Keratinocyte (primary cell): ENCODE data around the gene SLC1A2. TPM values are rescaled to one million over a fixed set of nuclear protein-coding genes. Genes with fewer than 3 reads are reported as not detected.

ENCODE experiments used
- DNase-seq: peaks from one replicate; pipeline ENCODE4 v3.0.0-alpha.2; 2011; ENCODE audit warnings: low read depth, missing footprints, low spot score
- FAIRE-seq: peaks from 2 replicates; lab custom pipeline; 2011; peaks lifted over from hg19 to GRCh38; lab: Jason Lieb, UNC
- H2AFZ ChIP-seq: 2 replicates; pipeline ENCODE4 v1.6.0; 2012; ENCODE audit warnings: low read length, control low read depth, inconsistent platforms; ENCODE audit not compliant: control insufficient read depth
- H3K27ac ChIP-seq: 2 replicates; pipeline ENCODE4 v1.5.1; 2011; ENCODE audit warnings: low read length; ENCODE audit not compliant: control insufficient read depth, insufficient read depth
- H3K27me3 ChIP-seq: 3 replicates; pipeline ENCODE4 v1.6.0; 2011; ENCODE audit warnings: low read length; ENCODE audit not compliant: control insufficient read depth, insufficient read depth; ENCODE audit errors: extremely low read depth
- H3K36me3 ChIP-seq, 2 experiments: 2 replicates in 1 of 2; 3 replicates in 1 of 2; pipeline ENCODE4 v1.5.1; 2011; ENCODE audit warnings: low read length in 2 of 2, mild to moderate bottlenecking in 1 of 2; ENCODE audit not compliant: control insufficient read depth in 2 of 2, insufficient read depth in 2 of 2; ENCODE audit errors: extremely low read depth in 1 of 2
- H3K4me1 ChIP-seq: 3 replicates; pipeline ENCODE4 v1.5.1; 2011; ENCODE audit warnings: low read length; ENCODE audit not compliant: control insufficient read depth, insufficient read depth; ENCODE audit errors: extremely low read depth
- H3K4me2 ChIP-seq: 3 replicates; pipeline ENCODE4 v1.6.0; 2011; ENCODE audit warnings: low read depth, low read length; ENCODE audit not compliant: control insufficient read depth, insufficient read depth; ENCODE audit errors: extremely low read depth
- H3K4me3 ChIP-seq, 3 experiments: fragments of 200-600 bp in 1 of 3; sonication (generic) in 1 of 3; 2 replicates in 2 of 3; 3 replicates in 1 of 3; pipeline ENCODE4 v1.5.1; 2011 to 2016; ENCODE audit warnings: low read length in 3 of 3, mild to moderate bottlenecking in 3 of 3, control low read depth in 2 of 3, inconsistent platforms in 1 of 3, low read depth in 1 of 3, mixed read lengths in 1 of 3, mixed run types in 1 of 3, moderate library complexity in 1 of 3; ENCODE audit not compliant: control insufficient read depth in 2 of 3, insufficient read depth in 2 of 3; ENCODE audit errors: extremely low read depth in 1 of 3
- H3K79me2 ChIP-seq: 2 replicates; pipeline ENCODE4 v1.6.0; 2012; ENCODE audit warnings: low read length; ENCODE audit not compliant: control insufficient read depth, insufficient read depth
- H3K9ac ChIP-seq: 3 replicates; pipeline ENCODE4 v1.6.0; 2011; ENCODE audit warnings: low read length; ENCODE audit not compliant: control insufficient read depth, insufficient read depth; ENCODE audit errors: extremely low read depth
- H3K9me1 ChIP-seq: 3 replicates; pipeline ENCODE4 v1.6.0; 2011; ENCODE audit warnings: low read length; ENCODE audit not compliant: control insufficient read depth, insufficient read depth; ENCODE audit errors: extremely low read depth
- H3K9me3 ChIP-seq: 2 replicates; pipeline ENCODE4 v1.5.1; 2012; ENCODE audit warnings: low read depth, low read length; ENCODE audit not compliant: control insufficient read depth
- H4K20me1 ChIP-seq: 3 replicates; pipeline ENCODE4 v1.6.0; 2011; ENCODE audit warnings: low read length; ENCODE audit not compliant: control insufficient read depth, insufficient read depth; ENCODE audit errors: extremely low read depth
- EZH2 ChIP-seq: IDR thresholded peaks from one replicate; pipeline ENCODE4 v1.6.1; 2012; ENCODE audit warnings: inconsistent platforms, mild to moderate bottlenecking, low read length, moderate library complexity
- dilution Hi-C: fragments of 300-500 bp; cut with MboI; formaldehyde crosslinking; loops from one replicate; pipeline ENCODE4 v1.7.0; 2020; ENCODE audit warnings: low sequenced_read_pairs; ENCODE audit not compliant: extremely low pct_ligation_motif_present
- polyA plus RNA-seq, 5 experiments: library from polyadenylated mRNA; depleted of rRNA in 3 of 5; stranded (reverse) in 3 of 5; stranded (forward) in 1 of 5; unstranded in 1 of 5; fragments of >200 nt; gene quantifications; 1 replicate in 1 of 5; 2 replicates in 3 of 5; 3 replicates in 1 of 5; pipeline versions ENCODE4 v1.2.1 to v1.2.3, GENCODE V29; 2011 to 2012; ENCODE audit warnings: missing spikeins in 2 of 5, low read depth in 1 of 5, low replicate concordance in 1 of 5
- TF ChIP-seq, protein P1 (sequence below), 3 experiments: IDR thresholded peaks in 1 of 3; conservative IDR thresholded peaks in 1 of 3; optimal IDR thresholded peaks in 1 of 3; 2 replicates in 2 of 3; 3 replicates in 1 of 3; pipeline versions ENCODE3 to v1.5.1; 2011; ENCODE audit warnings: low read length in 3 of 3, mild to moderate bottlenecking in 3 of 3, moderate library complexity in 2 of 3, control low read depth in 1 of 3, inconsistent platforms in 1 of 3; ENCODE audit not compliant: insufficient read depth in 2 of 3; ENCODE audit errors: extremely low read depth in 1 of 3

The SLC1A2 gene
- polyA plus RNA-seq, 1 donor (not counting 4 experiments of a cell fraction or from before 2014, with no cell fraction given): under 0.01 TPM

DNA sequence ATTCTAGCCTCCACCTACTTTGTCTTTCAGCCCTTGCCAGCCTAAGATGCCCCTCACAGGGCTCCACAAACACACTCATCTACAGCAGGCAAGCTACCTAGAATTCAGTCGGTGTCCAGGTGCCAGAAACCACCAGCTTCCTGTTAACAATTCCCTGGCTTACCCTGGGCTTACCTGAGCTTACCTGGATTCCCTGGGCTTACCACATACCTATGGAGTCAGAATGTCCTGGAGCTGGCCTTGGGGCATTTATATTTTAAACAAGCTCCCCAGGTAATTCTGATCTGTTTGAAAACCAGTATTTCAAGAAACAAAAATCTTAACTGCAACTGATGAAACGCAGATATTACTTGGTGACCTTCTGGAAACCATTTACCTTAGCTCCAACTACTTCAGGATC lies 123.6 kb downstream of the SLC1A2 start:
- H2AFZ ChIP-seq: no peak overlapping the region

DNA sequence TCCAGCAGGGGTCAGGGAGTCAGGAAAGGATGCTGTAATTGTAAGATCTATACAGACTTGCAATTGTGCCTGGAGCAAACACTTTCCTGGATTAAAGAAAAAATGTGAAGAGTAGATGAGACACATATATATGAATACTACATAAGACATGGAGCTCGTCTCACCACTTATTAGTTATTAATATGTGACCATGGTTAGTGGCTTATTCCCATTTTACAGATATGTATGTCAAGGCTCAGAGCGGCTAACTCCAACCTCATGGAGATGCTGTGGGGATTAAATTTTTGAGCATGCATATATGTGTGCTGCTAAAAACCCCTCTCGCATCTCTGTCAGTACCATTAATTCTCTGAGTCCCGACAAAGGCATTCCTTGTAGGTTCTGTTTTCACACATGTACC lies 125.7 kb downstream of the SLC1A2 start:
- no peak overlapping the region for H3K27ac ChIP-seq
- H3K9ac ChIP-seq: no peak overlapping the region
- H4K20me1 ChIP-seq: no peaks in the 10 kb centered on the region
- H3K36me3 ChIP-seq: no peaks in the 10 kb centered on the region
- dilution Hi-C loops: no loop called here
- no peak for TF ChIP-seq EZH2
- TF ChIP-seq, protein P1, sequence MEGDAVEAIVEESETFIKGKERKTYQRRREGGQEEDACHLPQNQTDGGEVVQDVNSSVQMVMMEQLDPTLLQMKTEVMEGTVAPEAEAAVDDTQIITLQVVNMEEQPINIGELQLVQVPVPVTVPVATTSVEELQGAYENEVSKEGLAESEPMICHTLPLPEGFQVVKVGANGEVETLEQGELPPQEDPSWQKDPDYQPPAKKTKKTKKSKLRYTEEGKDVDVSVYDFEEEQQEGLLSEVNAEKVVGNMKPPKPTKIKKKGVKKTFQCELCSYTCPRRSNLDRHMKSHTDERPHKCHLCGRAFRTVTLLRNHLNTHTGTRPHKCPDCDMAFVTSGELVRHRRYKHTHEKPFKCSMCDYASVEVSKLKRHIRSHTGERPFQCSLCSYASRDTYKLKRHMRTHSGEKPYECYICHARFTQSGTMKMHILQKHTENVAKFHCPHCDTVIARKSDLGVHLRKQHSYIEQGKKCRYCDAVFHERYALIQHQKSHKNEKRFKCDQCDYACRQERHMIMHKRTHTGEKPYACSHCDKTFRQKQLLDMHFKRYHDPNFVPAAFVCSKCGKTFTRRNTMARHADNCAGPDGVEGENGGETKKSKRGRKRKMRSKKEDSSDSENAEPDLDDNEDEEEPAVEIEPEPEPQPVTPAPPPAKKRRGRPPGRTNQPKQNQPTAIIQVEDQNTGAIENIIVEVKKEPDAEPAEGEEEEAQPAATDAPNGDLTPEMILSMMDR (optimal IDR thresholded peaks at IDR 0.05 in 1 of 3, IDR thresholded peaks at IDR 0.05 in 1 of 3, conservative IDR thresholded peaks at IDR 0.05 in 1 of 3; ENCODE audit: extremely low read depth in 1 of 3, insufficient read depth in 2 of 3, low read length in 3 of 3): no peak
- H3K4me1 ChIP-seq: peaks cover 13% of the 10 kb centered on the region
- no peaks in the 10 kb centered on the region for H3K9me1 ChIP-seq
- H2AFZ ChIP-seq: no peak overlapping the region
- no peaks in the 10 kb centered on the region for H3K9me3 ChIP-seq
- H3K79me2 ChIP-seq: no peaks in the 10 kb centered on the region
- DNase-seq: no peak
- no peak for FAIRE-seq
- H3K4me2 ChIP-seq: no peak overlapping the region
- H3K4me3 ChIP-seq: no peak overlapping the region
- no peaks in the 10 kb centered on the region for H3K27me3 ChIP-seq

More for the DNA sequence above, 123.6 kb downstream of the SLC1A2 start:
- TF ChIP-seq EZH2: no peak
- TF ChIP-seq, protein P1 (optimal IDR thresholded peaks at IDR 0.05 in 1 of 3, IDR thresholded peaks at IDR 0.05 in 1 of 3, conservative IDR thresholded peaks at IDR 0.05 in 1 of 3; ENCODE audit: extremely low read depth in 1 of 3, insufficient read depth in 2 of 3, low read length in 3 of 3): no peak
- no peak overlapping the region for H3K4me2 ChIP-seq
- H3K27me3 ChIP-seq: no peaks in the 10 kb centered on the region
- H3K9me1 ChIP-seq: no peaks in the 10 kb centered on the region
- H3K36me3 ChIP-seq: no peaks in the 10 kb centered on the region
- FAIRE-seq (no peak), DNase-seq (no peak)
- H4K20me1 ChIP-seq: no peaks in the 10 kb centered on the region
- no peak overlapping the region for H3K9ac ChIP-seq
- dilution Hi-C loops: no loop called here
- no peaks in the 10 kb centered on the region for H3K9me3 ChIP-seq
- no peak overlapping the region for H3K27ac ChIP-seq
- H3K4me1 ChIP-seq: no peaks in the 10 kb centered on the region
- no peak overlapping the region for H3K4me3 ChIP-seq
- H3K79me2 ChIP-seq: no peaks in the 10 kb centered on the region
